GM18498 (cell line): Measurements from ENCODE around the gene SBF1.
"Not testable (repeated sequence)": the region's sequence is repeated elsewhere in the genome, so short reads cannot be mapped to it uniquely, and the experiment has no call there.

Experiments used
- ATAC-seq: cut with Tn5 transposase; IDR thresholded peaks from one replicate; pipeline ENCODE4 v1.9.1; 2021; ENCODE audit warnings: mild to moderate bottlenecking, moderate library complexity; ENCODE audit not compliant: unreplicated experiment

SBF1 gene

GRCh38 chr22:50434849-50435248 lies 40.0 kb downstream of the SBF1 start:
- no peak for ATAC-seq

- ATAC-seq: not testable (repeated sequence)
Measured at GRCh38 chr22:50432877-50433510, 41.8 kb downstream of the SBF1 start.

- no peak for ATAC-seq
Measured at GRCh38 chr22:50432131-50432876, 42.5 kb downstream of the SBF1 start.

- no peak for ATAC-seq
Measured at GRCh38 chr22:50425179-50425916, 49.5 kb downstream of the SBF1 start.

- ATAC-seq: no peak
Measured at GRCh38 chr22:50423956-50424355, 50.9 kb downstream of the SBF1 start.

- no peak for ATAC-seq
Measured at GRCh38 chr22:50422961-50423815, 51.6 kb downstream of the SBF1 start.

- ATAC-seq: no peak
Measured at GRCh38 chr22:50422046-50422445, 52.8 kb downstream of the SBF1 start.

GRCh38 chr22:50420581-50420980 lies 54.3 kb downstream of the SBF1 start:
- ATAC-seq: no peak

GRCh38 chr22:50420015-50420414 lies 54.8 kb downstream of the SBF1 start:
- ATAC-seq: no peak

- ATAC-seq: no peak
Measured at GRCh38 chr22:50419116-50419515, 55.7 kb downstream of the SBF1 start.

- no peak for ATAC-seq
Measured at GRCh38 chr22:50418624-50419023, 56.2 kb downstream of the SBF1 start.

GRCh38 chr22:50417411-50418210 lies 57.2 kb downstream of the SBF1 start:
- ATAC-seq: no peak

GRCh38 chr22:50416996-50417395 lies 57.8 kb downstream of the SBF1 start:
- no peak for ATAC-seq

GRCh38 chr22:50415426-50415825 lies 59.4 kb downstream of the SBF1 start:
- ATAC-seq: no peak

- ATAC-seq: no peak
Measured at GRCh38 chr22:50414476-50415248, 60.2 kb downstream of the SBF1 start.

- ATAC-seq: not testable (repeated sequence)
Measured at GRCh38 chr22:50408954-50409353, 65.9 kb downstream of the SBF1 start.

GRCh38 chr22:50408311-50408710 lies 66.5 kb downstream of the SBF1 start:
- no peak for ATAC-seq

GRCh38 chr22:50406416-50407170 lies 68.2 kb downstream of the SBF1 start:
- ATAC-seq: no peak

- no peak for ATAC-seq
Measured at GRCh38 chr22:50403701-50404101, 71.1 kb downstream of the SBF1 start.
